SK-N-SH treated with all-trans-retinoic acid at 6 μM for 48 hours (cell line): ENCODE data around the gene ENO3.
"Not testable (repeated sequence)": the region's sequence is repeated elsewhere in the genome, so short reads cannot be mapped to it uniquely, and the experiment has no call there.

ENCODE experiments used
- ATAC-seq: fragments of 200-7000 bp; cut with Tn5 transposase; 3 replicates; pipeline ENCODE4 v1.9.1; 2020; ENCODE audit warnings: mild to moderate bottlenecking, moderate library complexity
- ARNTL ChIP-seq: fragments of 450-650 bp; formaldehyde crosslinking; IDR thresholded peaks from 2 replicates; pipeline ENCODE4 v1.5.0; 2020; ENCODE audit warnings: low read depth, mild to moderate bottlenecking, moderate library complexity, borderline replicate concordance
- BACH2 ChIP-seq: fragments of 250-450 bp; sonication (Bioruptor Pico); IDR thresholded peaks from 2 replicates; pipeline ENCODE4 v1.9.0; 2021; ENCODE audit warnings: mild to moderate bottlenecking, borderline replicate concordance
- CSDC2 ChIP-seq: fragments of 250-450 bp; sonication (Bioruptor Pico); IDR thresholded peaks from 2 replicates; pipeline ENCODE4 v1.5.0; 2020; ENCODE audit warnings: mild to moderate bottlenecking, moderate library complexity
- ESRRG ChIP-seq: fragments of 250-450 bp; sonication (Bioruptor Pico); IDR thresholded peaks from 2 replicates; pipeline ENCODE4 v1.6.1; 2021; ENCODE audit warnings: mild to moderate bottlenecking
- GLIS3 ChIP-seq: fragments of 250-450 bp; sonication (Bioruptor Pico); IDR thresholded peaks from 2 replicates; pipeline ENCODE4 v1.5.0; 2020; ENCODE audit warnings: mild to moderate bottlenecking, moderate library complexity
- OSR1 ChIP-seq: fragments of 250-450 bp; sonication (Bioruptor Pico); IDR thresholded peaks from 2 replicates; pipeline ENCODE4 v1.8.0; 2022; ENCODE audit warnings: moderate library complexity, mild to moderate bottlenecking, inconsistent platforms
- SNAI2 ChIP-seq: fragments of 250-450 bp; sonication (Bioruptor Pico); IDR thresholded peaks from 2 replicates; pipeline ENCODE4 v1.5.0; 2020; ENCODE audit warnings: mild to moderate bottlenecking, moderate library complexity
- TCF4 ChIP-seq: fragments of 250-450 bp; sonication (Bioruptor Pico); IDR thresholded peaks from 2 replicates; pipeline ENCODE4 v1.8.0; 2021; ENCODE audit warnings: mild to moderate bottlenecking, moderate library complexity, borderline replicate concordance
- TOX ChIP-seq: fragments of 250-450 bp; sonication (Bioruptor Pico); IDR thresholded peaks from 2 replicates; pipeline ENCODE4 v1.8.0; 2021; ENCODE audit warnings: mild to moderate bottlenecking, moderate library complexity, borderline replicate concordance
- ZC3H10 ChIP-seq: fragments of 250-450 bp; sonication (Bioruptor Pico); IDR thresholded peaks from 2 replicates; pipeline ENCODE4 v1.5.1; 2021; ENCODE audit warnings: mild to moderate bottlenecking, moderate library complexity
- ZNF565 ChIP-seq: fragments of 450-650 bp; formaldehyde crosslinking; conservative IDR thresholded peaks from 2 replicates; pipeline ENCODE4 v1.5.0; 2020; ENCODE audit warnings: low read depth, mild to moderate bottlenecking, moderate library complexity
- ZNF70 ChIP-seq: fragments of 450-650 bp; formaldehyde crosslinking; IDR thresholded peaks from 2 replicates; pipeline ENCODE4 v1.5.0; 2020; ENCODE audit warnings: mild to moderate bottlenecking, moderate library complexity
- ZNF8 ChIP-seq: fragments of 450-650 bp; formaldehyde crosslinking; IDR thresholded peaks from 2 replicates; pipeline ENCODE4 v1.5.0; 2020; ENCODE audit warnings: mild to moderate bottlenecking, moderate library complexity
- TF ChIP-seq, protein P1 (sequence below): fragments of 250-450 bp; sonication (Bioruptor Pico); IDR thresholded peaks from 2 replicates; pipeline ENCODE4 v1.5.1; 2020; ENCODE audit warnings: low read depth, mild to moderate bottlenecking, moderate library complexity
- TF ChIP-seq, protein P2 (sequence below): fragments of 250-450 bp; sonication (Bioruptor Pico); IDR thresholded peaks from 2 replicates; pipeline ENCODE4 v1.5.0; 2020; ENCODE audit warnings: mild to moderate bottlenecking, moderate library complexity
- TF ChIP-seq, protein P3 (sequence below): fragments of 250-450 bp; sonication (Bioruptor Pico); IDR thresholded peaks from 2 replicates; pipeline ENCODE4 v1.8.0; 2020; ENCODE audit warnings: mild to moderate bottlenecking, moderate library complexity, borderline replicate concordance
- TF ChIP-seq, protein P4 (sequence below): fragments of 250-450 bp; sonication (Bioruptor Pico); IDR thresholded peaks from 2 replicates; pipeline ENCODE4 v1.8.0; 2021; ENCODE audit warnings: low read depth, mild to moderate bottlenecking, moderate library complexity, borderline replicate concordance

Gene ENO3

DNA sequence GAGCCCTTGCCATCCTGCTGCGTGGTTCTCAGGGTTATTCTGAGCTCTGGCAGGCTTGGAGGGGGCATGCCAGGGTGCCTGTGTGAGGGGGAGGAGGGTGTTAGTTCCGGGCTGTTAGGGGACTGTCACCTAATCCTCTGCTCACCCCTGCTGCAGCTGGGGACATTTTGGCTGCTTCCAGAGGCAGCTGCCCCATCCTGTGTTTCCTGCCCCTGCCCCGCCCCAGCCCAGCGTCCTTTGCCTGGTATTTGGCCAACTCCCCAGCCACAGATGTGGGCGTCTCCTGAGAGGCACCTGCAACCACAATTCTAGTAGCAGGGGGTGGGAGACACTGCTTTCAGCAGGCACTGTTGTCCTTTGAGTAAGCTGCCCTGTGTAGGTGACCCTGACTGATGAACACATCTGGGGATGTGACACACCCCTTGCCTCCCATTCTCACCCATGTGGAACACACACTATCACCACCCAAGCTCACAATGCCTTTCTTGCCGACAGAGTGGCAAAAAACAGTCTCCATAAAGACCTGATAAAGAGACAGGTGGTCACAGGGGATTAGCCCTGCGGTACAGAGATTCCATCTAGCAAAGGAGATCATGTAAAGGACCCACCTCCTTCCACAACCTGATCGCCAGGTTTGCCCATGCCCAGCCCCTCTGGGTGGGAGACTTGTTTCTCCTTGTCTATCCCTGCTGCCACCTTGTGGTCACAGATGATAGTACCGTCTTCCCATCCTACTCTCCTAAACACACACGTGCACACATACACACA is 47.7 kb upstream of the ENO3 start, which contains the start of gene CHRNE:
Gene CHRNE (minus strand): TSS at position 48 of the 768 bp plus-strand sequence. CDS start 35 bp downstream, at position 13.
- TF ChIP-seq GLIS3 (CRISPR knock-in tag) (no peak), CSDC2 (CRISPR knock-in tag) (no peak), ZNF8 (no peak), TCF4 (CRISPR knock-in tag) (no peak), BACH2 (CRISPR knock-in tag) (no peak), ZC3H10 (CRISPR knock-in tag) (no peak), ZNF70 (CRISPR knock-in tag) (no peak), ESRRG (CRISPR knock-in tag) (no peak), SNAI2 (no peak), TOX (no peak), ZNF565 (CRISPR knock-in tag) (no peak)
- TF ChIP-seq, protein P1, sequence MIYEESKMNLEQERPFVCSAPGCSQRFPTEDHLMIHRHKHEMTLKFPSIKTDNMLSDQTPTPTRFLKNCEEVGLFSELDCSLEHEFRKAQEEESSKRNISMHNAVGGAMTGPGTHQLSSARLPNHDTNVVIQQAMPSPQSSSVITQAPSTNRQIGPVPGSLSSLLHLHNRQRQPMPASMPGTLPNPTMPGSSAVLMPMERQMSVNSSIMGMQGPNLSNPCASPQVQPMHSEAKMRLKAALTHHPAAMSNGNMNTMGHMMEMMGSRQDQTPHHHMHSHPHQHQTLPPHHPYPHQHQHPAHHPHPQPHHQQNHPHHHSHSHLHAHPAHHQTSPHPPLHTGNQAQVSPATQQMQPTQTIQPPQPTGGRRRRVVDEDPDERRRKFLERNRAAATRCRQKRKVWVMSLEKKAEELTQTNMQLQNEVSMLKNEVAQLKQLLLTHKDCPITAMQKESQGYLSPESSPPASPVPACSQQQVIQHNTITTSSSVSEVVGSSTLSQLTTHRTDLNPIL (CRISPR knock-in tag), result no peak
- TF ChIP-seq, protein P2, sequence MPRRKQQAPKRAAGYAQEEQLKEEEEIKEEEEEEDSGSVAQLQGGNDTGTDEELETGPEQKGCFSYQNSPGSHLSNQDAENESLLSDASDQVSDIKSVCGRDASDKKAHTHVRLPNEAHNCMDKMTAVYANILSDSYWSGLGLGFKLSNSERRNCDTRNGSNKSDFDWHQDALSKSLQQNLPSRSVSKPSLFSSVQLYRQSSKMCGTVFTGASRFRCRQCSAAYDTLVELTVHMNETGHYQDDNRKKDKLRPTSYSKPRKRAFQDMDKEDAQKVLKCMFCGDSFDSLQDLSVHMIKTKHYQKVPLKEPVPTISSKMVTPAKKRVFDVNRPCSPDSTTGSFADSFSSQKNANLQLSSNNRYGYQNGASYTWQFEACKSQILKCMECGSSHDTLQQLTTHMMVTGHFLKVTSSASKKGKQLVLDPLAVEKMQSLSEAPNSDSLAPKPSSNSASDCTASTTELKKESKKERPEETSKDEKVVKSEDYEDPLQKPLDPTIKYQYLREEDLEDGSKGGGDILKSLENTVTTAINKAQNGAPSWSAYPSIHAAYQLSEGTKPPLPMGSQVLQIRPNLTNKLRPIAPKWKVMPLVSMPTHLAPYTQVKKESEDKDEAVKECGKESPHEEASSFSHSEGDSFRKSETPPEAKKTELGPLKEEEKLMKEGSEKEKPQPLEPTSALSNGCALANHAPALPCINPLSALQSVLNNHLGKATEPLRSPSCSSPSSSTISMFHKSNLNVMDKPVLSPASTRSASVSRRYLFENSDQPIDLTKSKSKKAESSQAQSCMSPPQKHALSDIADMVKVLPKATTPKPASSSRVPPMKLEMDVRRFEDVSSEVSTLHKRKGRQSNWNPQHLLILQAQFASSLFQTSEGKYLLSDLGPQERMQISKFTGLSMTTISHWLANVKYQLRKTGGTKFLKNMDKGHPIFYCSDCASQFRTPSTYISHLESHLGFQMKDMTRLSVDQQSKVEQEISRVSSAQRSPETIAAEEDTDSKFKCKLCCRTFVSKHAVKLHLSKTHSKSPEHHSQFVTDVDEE, result no peak
- TF ChIP-seq, protein P3, sequence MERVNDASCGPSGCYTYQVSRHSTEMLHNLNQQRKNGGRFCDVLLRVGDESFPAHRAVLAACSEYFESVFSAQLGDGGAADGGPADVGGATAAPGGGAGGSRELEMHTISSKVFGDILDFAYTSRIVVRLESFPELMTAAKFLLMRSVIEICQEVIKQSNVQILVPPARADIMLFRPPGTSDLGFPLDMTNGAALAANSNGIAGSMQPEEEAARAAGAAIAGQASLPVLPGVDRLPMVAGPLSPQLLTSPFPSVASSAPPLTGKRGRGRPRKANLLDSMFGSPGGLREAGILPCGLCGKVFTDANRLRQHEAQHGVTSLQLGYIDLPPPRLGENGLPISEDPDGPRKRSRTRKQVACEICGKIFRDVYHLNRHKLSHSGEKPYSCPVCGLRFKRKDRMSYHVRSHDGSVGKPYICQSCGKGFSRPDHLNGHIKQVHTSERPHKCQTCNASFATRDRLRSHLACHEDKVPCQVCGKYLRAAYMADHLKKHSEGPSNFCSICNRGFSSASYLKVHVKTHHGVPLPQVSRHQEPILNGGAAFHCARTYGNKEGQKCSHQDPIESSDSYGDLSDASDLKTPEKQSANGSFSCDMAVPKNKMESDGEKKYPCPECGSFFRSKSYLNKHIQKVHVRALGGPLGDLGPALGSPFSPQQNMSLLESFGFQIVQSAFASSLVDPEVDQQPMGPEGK (CRISPR knock-in tag), result no peak
- TF ChIP-seq, all 23 proteins: peak for 0
- peak; percentile 81 for ATAC-seq

DNA sequence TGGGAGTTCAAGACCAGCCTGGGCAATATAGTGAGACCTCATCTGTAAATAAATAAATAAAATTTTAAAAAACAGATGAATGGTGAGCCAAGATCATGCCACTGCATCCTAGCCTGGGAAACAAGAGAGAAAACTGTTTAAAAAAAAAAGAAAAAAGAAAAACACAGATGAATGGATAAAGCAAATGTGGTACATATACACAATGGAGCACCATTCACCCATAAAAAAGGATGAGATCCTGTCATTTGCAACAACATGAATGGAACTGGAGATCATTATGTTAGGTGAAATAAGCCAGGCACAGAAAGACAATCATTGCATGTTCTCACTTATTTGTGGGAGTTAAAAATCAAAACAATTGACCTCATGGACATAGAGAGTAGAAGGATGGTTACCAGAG is 44.3 kb upstream of the ENO3 start:
- peak; percentile 63; the same call in 1 of the 2 replicates for TF ChIP-seq ZNF8
- not testable (repeated sequence) for ATAC-seq

DNA sequence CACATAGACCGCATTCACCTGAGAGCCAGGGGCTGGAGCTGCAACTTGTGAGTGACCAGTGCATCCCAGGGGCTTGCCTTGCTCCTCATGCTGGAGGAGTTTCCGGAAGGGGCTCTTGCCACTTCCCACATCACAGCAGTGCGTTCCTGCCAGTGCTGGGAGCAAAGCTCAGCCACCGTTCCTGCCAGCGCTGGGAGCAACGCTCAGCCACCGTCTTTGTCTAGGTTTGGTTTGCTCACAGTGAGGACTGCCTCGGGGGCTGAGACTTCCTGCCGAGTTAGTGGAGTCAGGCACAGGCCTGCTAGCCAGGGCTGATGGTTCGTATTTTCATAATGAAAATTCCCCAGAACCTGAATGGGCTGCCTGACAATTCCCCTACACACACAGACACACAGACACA is 42.6 kb upstream of the ENO3 start:
- no peak for TF ChIP-seq CSDC2 (CRISPR knock-in tag)
- TF ChIP-seq ZNF70 (CRISPR knock-in tag), result no peak
- no peak for TF ChIP-seq ESRRG (CRISPR knock-in tag)
- TF ChIP-seq ARNTL (CRISPR knock-in tag), result no peak
- TF ChIP-seq, protein P3 (CRISPR knock-in tag), result no peak
- TF ChIP-seq BACH2 (CRISPR knock-in tag), result no peak
- TF ChIP-seq OSR1 (CRISPR knock-in tag), result no peak
- no peak for TF ChIP-seq ZNF8
- TF ChIP-seq, protein P4, sequence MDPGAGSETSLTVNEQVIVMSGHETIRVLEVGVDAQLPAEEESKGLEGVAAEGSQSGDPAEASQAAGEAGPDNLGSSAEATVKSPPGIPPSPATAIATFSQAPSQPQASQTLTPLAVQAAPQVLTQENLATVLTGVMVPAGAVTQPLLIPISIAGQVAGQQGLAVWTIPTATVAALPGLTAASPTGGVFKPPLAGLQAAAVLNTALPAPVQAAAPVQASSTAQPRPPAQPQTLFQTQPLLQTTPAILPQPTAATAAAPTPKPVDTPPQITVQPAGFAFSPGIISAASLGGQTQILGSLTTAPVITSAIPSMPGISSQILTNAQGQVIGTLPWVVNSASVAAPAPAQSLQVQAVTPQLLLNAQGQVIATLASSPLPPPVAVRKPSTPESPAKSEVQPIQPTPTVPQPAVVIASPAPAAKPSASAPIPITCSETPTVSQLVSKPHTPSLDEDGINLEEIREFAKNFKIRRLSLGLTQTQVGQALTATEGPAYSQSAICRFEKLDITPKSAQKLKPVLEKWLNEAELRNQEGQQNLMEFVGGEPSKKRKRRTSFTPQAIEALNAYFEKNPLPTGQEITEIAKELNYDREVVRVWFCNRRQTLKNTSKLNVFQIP, result no peak
- ATAC-seq, result no peak
